Left hindlimb (tissue), 1 donor: ENCODE results near the gene MINPP1.
"Not testable (repeated sequence)": the region's sequence is repeated elsewhere in the genome, so short reads cannot be mapped to it uniquely, and the experiment has no call there.

Source experiments
- DNase-seq: peaks from one replicate; pipeline ENCODE4 v3.0.0-alpha.2; 2018

Gene MINPP1, protein sequence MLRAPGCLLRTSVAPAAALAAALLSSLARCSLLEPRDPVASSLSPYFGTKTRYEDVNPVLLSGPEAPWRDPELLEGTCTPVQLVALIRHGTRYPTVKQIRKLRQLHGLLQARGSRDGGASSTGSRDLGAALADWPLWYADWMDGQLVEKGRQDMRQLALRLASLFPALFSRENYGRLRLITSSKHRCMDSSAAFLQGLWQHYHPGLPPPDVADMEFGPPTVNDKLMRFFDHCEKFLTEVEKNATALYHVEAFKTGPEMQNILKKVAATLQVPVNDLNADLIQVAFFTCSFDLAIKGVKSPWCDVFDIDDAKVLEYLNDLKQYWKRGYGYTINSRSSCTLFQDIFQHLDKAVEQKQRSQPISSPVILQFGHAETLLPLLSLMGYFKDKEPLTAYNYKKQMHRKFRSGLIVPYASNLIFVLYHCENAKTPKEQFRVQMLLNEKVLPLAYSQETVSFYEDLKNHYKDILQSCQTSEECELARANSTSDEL

GRCh38 chr10:87504640-87505365 lies at the start of gene MINPP1:
Gene MINPP1, plus strand, starts transcription at chr10:87504893. Its CDS starts 23 bp downstream, at chr10:87504916.
- DNase-seq, result peak; percentile 87

DNA sequence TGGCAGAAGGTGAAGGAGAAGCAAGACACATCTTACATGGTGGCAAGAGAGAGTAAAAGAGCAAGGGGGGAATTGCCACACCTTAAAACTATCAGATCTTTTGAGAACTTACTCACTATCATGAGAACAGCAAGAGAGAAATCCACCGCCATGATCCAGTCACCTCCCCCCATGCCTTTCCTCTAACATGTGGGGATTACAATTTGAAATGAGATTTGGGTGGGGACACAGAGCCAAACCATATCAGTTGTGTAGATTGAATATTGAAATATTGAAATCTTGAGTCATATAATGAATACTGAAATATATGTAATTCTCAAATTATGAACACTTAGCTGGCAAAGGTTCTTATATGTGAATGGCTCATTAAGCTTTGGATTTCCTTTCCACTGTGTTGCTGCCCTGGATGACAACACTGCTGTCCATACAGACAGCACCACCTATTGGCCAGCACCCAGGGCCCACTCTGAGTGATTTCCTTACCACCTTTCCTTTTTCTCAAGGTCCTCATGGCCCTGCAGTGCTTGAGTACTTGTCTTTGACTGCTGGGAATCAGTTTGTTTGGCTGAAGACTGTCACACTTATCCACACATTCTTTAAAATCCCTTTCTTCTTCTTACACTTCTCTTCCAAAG lies 48.0 kb upstream of the MINPP1 start:
- DNase-seq, result not testable (repeated sequence)

DNA sequence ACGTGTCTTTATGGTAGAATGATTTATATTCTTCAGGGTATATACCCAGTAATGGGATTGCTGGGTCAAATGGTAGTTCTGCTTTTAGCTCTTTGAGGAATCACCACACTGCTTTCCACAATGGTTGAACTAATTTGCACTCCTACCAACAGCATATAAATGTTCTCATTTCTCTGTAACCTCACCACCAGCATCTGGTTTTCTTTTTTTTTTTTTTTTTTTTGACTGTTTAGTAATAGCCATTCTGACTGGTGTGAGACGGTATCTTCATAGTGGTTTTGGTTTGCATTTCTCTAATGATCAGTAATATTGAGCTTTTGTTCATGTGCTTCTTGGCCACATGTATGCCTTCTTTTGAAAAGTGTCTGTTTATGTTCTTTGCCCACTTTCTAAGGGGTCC lies 42.9 kb upstream of the MINPP1 start:
- DNase-seq, result not testable (repeated sequence)

GRCh38 chr10:87466849-87467248 lies 37.8 kb upstream of the MINPP1 start:
- DNase-seq, result not testable (repeated sequence)

DNA sequence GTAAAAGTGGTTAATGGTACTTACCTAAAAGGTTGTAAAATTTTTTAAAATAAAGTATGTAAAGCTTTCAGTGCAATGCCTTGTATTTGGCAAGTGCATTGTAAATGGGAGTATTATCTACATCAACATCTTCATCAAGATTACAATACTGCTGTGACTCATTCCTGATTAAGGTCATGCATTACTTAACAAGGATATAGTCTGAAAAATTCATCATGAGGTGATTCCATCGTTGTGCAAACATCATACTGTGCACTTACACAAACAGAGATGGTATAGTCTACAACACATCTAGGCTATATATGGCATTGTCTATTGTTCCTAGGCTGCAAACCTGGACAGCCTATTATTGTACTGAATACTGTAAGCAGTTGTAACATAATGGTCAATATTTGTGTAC lies 16.0 kb upstream of the MINPP1 start:
- not testable (repeated sequence) for DNase-seq

- DNase-seq, result not testable (repeated sequence)
Observed at GRCh38 chr10:87490285-87490684, 14.4 kb upstream of the MINPP1 start.

- not testable (repeated sequence) for DNase-seq
Observed at GRCh38 chr10:87492450-87492849, 12.2 kb upstream of the MINPP1 start.

- not testable (repeated sequence) for DNase-seq
Observed at GRCh38 chr10:87495446-87495845, 9.2 kb upstream of the MINPP1 start.

DNA sequence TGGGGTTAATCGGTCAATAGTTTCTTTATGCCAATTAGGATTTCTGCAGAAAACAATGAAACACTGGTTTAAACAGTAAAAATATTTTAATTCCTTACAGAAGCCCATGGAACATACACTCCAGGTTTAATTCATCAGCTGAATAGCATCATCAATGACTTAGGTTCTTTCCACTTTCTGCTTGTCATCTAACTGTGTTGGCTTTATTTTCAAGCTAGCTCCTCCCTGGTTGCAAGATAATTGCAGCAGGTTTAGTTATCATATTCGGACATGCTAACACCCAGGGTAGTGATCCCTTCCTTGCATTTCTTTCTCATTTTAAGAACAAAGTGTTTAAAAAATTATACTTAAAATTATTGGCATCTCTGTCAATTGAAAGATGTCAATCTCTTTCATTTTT lies 7.3 kb upstream of the MINPP1 start:
- not testable (repeated sequence) for DNase-seq

- not testable (repeated sequence) for DNase-seq
Observed at GRCh38 chr10:87498106-87498789, 6.4 kb upstream of the MINPP1 start.

- no peak for DNase-seq
Observed at GRCh38 chr10:87500646-87501048, 4.0 kb upstream of the MINPP1 start.

GRCh38 chr10:87503401-87503800 lies 1.3 kb upstream of the MINPP1 start:
- DNase-seq, result no peak

- DNase-seq, result no peak
Observed at GRCh38 chr10:87503886-87504285, 807 bp upstream of the MINPP1 start.

DNA sequence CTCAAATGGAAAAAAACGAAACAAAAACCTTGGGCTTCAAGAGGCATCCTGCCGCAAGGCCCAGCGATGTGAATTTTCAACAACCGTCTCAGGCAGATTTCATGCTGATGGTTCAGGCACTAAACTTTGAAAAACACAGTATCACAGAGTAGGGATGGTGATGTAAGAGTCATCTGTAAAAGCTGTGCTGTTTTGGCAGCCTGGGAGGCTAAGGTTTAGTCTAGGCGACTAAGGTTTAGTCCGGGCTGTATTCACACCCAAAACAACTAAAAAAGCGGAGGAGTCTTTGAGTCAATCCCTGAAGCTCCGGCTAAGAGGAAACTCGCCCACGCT lies 420 bp upstream of the MINPP1 start:
- no peak for DNase-seq

- peak; percentile 63 for DNase-seq
Observed at GRCh38 chr10:87505366-87506111, 846 bp downstream of the MINPP1 start.

GRCh38 chr10:87506956-87507355 lies 2.3 kb downstream of the MINPP1 start:
- no peak for DNase-seq

GRCh38 chr10:87507879-87508483 lies 3.3 kb downstream of the MINPP1 start:
- no peak for DNase-seq

DNA sequence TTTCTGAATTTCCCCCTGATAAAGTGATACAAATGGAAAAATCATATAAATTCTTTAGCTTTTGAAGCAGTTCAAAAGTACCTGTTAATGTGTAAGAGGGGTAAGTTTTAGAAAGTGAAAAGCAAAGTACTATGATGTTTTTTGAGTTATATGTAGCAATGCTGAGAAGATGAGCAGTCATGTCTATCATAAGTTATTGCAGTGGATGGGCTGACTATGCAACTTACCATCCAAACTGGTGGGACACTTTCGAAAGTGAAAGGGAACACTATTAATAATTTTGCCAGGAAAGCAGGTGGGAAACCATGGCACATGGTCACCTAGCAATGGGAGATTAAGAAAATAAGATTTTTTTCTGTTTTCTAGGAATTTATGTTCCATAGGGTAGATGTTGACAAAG lies 4.1 kb downstream of the MINPP1 start:
- no peak for DNase-seq

DNA sequence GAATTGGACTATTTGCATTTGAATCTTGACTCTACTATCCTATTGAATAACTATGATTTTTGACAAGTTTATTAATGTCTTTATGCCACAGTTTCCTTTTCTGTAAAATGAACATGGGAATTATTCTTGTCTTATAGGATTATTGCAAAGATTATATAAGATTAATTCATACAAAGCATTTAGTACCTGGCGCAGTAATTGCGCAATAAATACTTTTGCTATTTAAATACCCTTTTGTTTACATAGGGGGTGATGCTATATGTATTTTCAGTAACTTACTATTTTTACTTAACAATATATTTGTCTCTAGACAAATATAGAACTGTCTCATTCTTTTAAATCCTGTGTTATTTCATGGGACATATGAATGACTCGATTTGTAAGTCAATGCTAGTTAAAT lies 5.3 kb downstream of the MINPP1 start:
- no peak for DNase-seq

- DNase-seq, result no peak
Observed at GRCh38 chr10:87511526-87511925, 6.8 kb downstream of the MINPP1 start.

- no peak for DNase-seq
Observed at GRCh38 chr10:87518937-87519336, 14.2 kb downstream of the MINPP1 start.

- DNase-seq, result no peak
Observed at GRCh38 chr10:87519582-87519981, 14.9 kb downstream of the MINPP1 start.
